Mesenchymal stem cell (in vitro differentiated cells and primary cell): ENCODE data around the gene ARHGEF25.

ENCODE experiments used
- DNase-seq: peaks from one replicate; pipeline ENCODE4 v3.0.0-alpha.2; 2013
- H2AFZ ChIP-seq: one replicate; pipeline ENCODE4 v1.6.1; 2013; ENCODE audit warnings: low read depth, mild to moderate bottlenecking, control low read depth, inconsistent platforms, low read length, moderate library complexity
- H2AK5ac ChIP-seq: 2 replicates; pipeline ENCODE4 v1.6.1; 2013; ENCODE audit warnings: low read length, moderate library complexity, mild to moderate bottlenecking, inconsistent platforms; ENCODE audit not compliant: severe bottlenecking
- H2BK120ac ChIP-seq: one replicate; pipeline ENCODE4 v1.6.1; 2013; ENCODE audit warnings: low read depth, mild to moderate bottlenecking, inconsistent platforms, low read length, moderate library complexity
- H2BK12ac ChIP-seq, 2 experiments: one replicate each; pipeline ENCODE4 v1.6.1; 2013; ENCODE audit warnings: inconsistent platforms in 2 of 2, low read length in 2 of 2, mild to moderate bottlenecking in 2 of 2, moderate library complexity in 2 of 2, control low read depth in 1 of 2
- H2BK15ac ChIP-seq: one replicate; pipeline ENCODE4 v1.6.1; 2013; ENCODE audit warnings: mild to moderate bottlenecking, low read depth, inconsistent platforms; ENCODE audit not compliant: poor library complexity, severe bottlenecking
- H2BK5ac ChIP-seq: 2 replicates; pipeline ENCODE4 v1.6.1; 2013; ENCODE audit warnings: low read depth, mild to moderate bottlenecking, low read length, control low read depth, inconsistent platforms; ENCODE audit not compliant: poor library complexity, severe bottlenecking
- H3K14ac ChIP-seq, 2 experiments: one replicate each; pipeline ENCODE4 v1.6.1; 2013; ENCODE audit warnings: inconsistent platforms in 2 of 2, low read length in 2 of 2, control low read depth in 1 of 2, mild to moderate bottlenecking in 1 of 2, moderate library complexity in 1 of 2
- H3K18ac ChIP-seq, 2 experiments: one replicate each; pipeline ENCODE4 v1.6.1; 2013; ENCODE audit warnings: inconsistent platforms in 2 of 2, low read length in 2 of 2, control low read depth in 1 of 2, low read depth in 1 of 2, mild to moderate bottlenecking in 1 of 2
- H3K23ac ChIP-seq, 2 experiments: one replicate each; pipeline ENCODE4 v1.6.1; 2013; ENCODE audit warnings: inconsistent platforms in 2 of 2, low read length in 2 of 2, mild to moderate bottlenecking in 2 of 2, moderate library complexity in 2 of 2, control low read depth in 1 of 2
- H3K27ac ChIP-seq: 2 replicates; pipeline ENCODE4 v1.5.1; 2013; ENCODE audit warnings: mild to moderate bottlenecking, moderate library complexity, low read length, control low read depth, inconsistent platforms; ENCODE audit not compliant: poor library complexity, severe bottlenecking
- H3K27me3 ChIP-seq, 2 experiments: 2 replicates each; pipeline versions ENCODE4 v1.6.1 to v1.7.0; 2013; ENCODE audit warnings: low read length in 2 of 2, mild to moderate bottlenecking in 2 of 2, moderate library complexity in 2 of 2, control low read depth in 1 of 2, inconsistent platforms in 1 of 2; ENCODE audit not compliant: control insufficient read depth in 1 of 2, insufficient read depth in 1 of 2
- H3K36me3 ChIP-seq, 2 experiments: 2 replicates each; pipeline versions ENCODE4 v1.6.1 to v1.7.0; 2013; ENCODE audit warnings: low read length in 2 of 2, control low read depth in 1 of 2, inconsistent platforms in 1 of 2, low read depth in 1 of 2, mild to moderate bottlenecking in 1 of 2; ENCODE audit not compliant: insufficient read depth in 2 of 2, control insufficient read depth in 1 of 2
- H3K4ac ChIP-seq, 2 experiments: one replicate each; pipeline ENCODE4 v1.6.1; 2013; ENCODE audit warnings: inconsistent platforms in 2 of 2, low read length in 2 of 2, mild to moderate bottlenecking in 2 of 2, moderate library complexity in 2 of 2, control low read depth in 1 of 2, low read depth in 1 of 2
- H3K4me1 ChIP-seq: 2 replicates; pipeline ENCODE4 v1.6.1; 2013; ENCODE audit warnings: low read depth, low read length, control low read depth; ENCODE audit not compliant: control insufficient read depth, insufficient read depth
- H3K4me2 ChIP-seq: 2 replicates; pipeline ENCODE4 v1.6.1; 2013; ENCODE audit warnings: low read length, mild to moderate bottlenecking, inconsistent platforms; ENCODE audit not compliant: poor library complexity, severe bottlenecking
- H3K4me3 ChIP-seq, 2 experiments: 2 replicates each; pipeline versions ENCODE4 v1.5.1 to v1.7.0; 2013; ENCODE audit warnings: low read length in 2 of 2, mild to moderate bottlenecking in 2 of 2, control low read depth in 1 of 2, low read depth in 1 of 2; ENCODE audit not compliant: insufficient read depth in 1 of 2
- H3K79me1 ChIP-seq: replicated peaks from 2 replicates; pipeline ENCODE4 v1.6.1; 2013; ENCODE audit warnings: mild to moderate bottlenecking, control low read depth, low read length, inconsistent platforms; ENCODE audit not compliant: poor library complexity, severe bottlenecking
- H3K9ac ChIP-seq: 2 replicates; pipeline ENCODE4 v1.7.0; 2013; ENCODE audit warnings: mild to moderate bottlenecking, low read length, moderate library complexity
- H3K9me3 ChIP-seq: 2 replicates; pipeline ENCODE4 v1.7.0; 2013; ENCODE audit warnings: mild to moderate bottlenecking, low read length; ENCODE audit not compliant: control insufficient read depth
- H4K8ac ChIP-seq: one replicate; pipeline ENCODE4 v1.6.1; 2013; ENCODE audit warnings: inconsistent platforms, mild to moderate bottlenecking, low read length, moderate library complexity
- H4K91ac ChIP-seq: one replicate; pipeline ENCODE4 v1.6.1; 2013; ENCODE audit warnings: mild to moderate bottlenecking, low read length, inconsistent platforms
- WGBS: methylation state at CpG from one replicate; pipeline ENCODE4 v1.1.7; 2013; ENCODE audit warnings: mixed read lengths; 5-methylcytosine and 5-hydroxymethylcytosine counted together

The ARHGEF25 gene

GRCh38 chr12:57583008-57583831 is 28.0 kb upstream of the ARHGEF25 start:
- peak; percentile 83 for DNase-seq
- Histone ChIP-seq H2BK120ac (no peak overlapping the region), H2BK15ac (no peak overlapping the region), H3K4me3 (no peak overlapping the region), H4K8ac (no peak overlapping the region), H3K18ac (no peak overlapping the region), H3K9me3 (no peaks in the 10 kb centered on the region), H3K79me1 (no peaks in the 10 kb centered on the region), H3K27ac (no peak overlapping the region), H3K14ac (no peak overlapping the region), H3K36me3 (peaks cover 0 to 11% of the 10 kb centered on the region in 2 experiments), H3K4me1 (no peaks in the 10 kb centered on the region), H3K27me3 (peaks cover 40 to 79% of the 10 kb centered on the region in 2 experiments), H2AK5ac (no peak overlapping the region), H3K23ac (no peak overlapping the region), H3K4me2 (no peak overlapping the region), H2AFZ (no peak overlapping the region), H4K91ac (no peak overlapping the region), H3K4ac (no peak overlapping the region), H2BK5ac (no peak overlapping the region), H3K9ac (no peak overlapping the region), H2BK12ac (no peak overlapping the region)
- 46% methylated on average over 13 of the region's 13 CpGs for WGBS

DNA sequence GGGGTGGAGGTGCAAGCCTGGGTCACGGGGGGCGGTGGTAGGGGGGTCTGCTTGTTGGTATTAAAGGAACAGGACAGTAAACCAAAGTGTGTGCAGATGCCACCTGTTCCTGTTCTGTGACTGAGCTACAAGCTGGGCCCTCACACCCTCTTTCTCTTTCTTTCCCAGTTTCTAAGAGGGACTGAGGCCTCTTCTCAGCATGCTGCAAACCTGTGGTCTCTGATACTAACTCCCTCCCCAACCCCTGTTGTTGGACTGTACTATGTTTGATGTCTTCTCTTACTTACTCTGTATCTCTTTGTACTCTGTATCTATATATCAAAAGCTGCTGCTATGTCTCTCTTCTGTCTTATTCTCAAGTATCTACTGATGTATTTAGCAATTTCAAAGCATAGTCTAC is 27.2 kb upstream of the ARHGEF25 start:
- Histone ChIP-seq H3K79me1 (no peaks in the 10 kb centered on the region), H2BK15ac (no peak overlapping the region), H4K91ac (no peak overlapping the region), H3K18ac (no peak overlapping the region), H3K14ac (no peak overlapping the region), H3K9me3 (no peaks in the 10 kb centered on the region), H3K27ac (no peak overlapping the region), H3K4ac (no peak overlapping the region), H2BK12ac (no peak overlapping the region), H2BK120ac (no peak overlapping the region), H2AK5ac (no peak overlapping the region), H3K4me3 (no peak overlapping the region), H3K4me1 (no peaks in the 10 kb centered on the region), H2AFZ (no peak overlapping the region), H4K8ac (no peak overlapping the region), H3K23ac (no peak overlapping the region), H3K4me2 (no peak overlapping the region), H3K27me3 (peaks cover 45 to 82% of the 10 kb centered on the region in 2 experiments), H2BK5ac (no peak overlapping the region), H3K36me3 (peaks cover 0 to 11% of the 10 kb centered on the region in 2 experiments), H3K9ac (no peak overlapping the region)
- WGBS: no CpG with 5 or more reads among the region's 2 CpGs
- DNase-seq: no peak

DNA sequence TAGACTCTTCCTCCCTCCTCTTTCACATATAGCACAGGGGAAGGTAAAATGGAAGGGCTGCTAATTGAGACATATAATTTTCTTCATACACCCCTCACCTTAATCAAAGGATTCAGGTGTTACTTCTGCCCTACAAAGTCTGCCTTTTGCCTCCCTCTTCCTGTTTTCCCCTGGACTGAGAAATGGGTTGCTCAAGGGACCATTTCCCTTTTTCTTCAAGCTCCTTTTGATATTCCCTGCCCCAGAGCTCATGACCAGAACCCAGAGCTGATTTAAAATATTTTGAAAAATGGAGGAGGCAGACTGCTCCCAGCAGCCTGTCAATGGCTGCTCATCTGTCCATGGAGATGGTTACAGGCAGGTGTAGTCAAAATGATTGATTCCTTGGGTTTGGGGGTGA is 26.5 kb upstream of the ARHGEF25 start:
- peaks cover 45 to 81% of the 10 kb centered on the region in 2 experiments for H3K27me3 ChIP-seq
- no peak overlapping the region for H3K14ac ChIP-seq
- H3K79me1 ChIP-seq: no peaks in the 10 kb centered on the region
- H2BK5ac ChIP-seq: no peak overlapping the region
- no peaks in the 10 kb centered on the region for H3K9me3 ChIP-seq
- H3K4ac ChIP-seq: no peak overlapping the region
- DNase-seq: no peak
- no peak overlapping the region for H3K9ac ChIP-seq
- no peak overlapping the region for H2AFZ ChIP-seq
- peaks cover 0 to 11% of the 10 kb centered on the region in 2 experiments for H3K36me3 ChIP-seq
- H2BK15ac ChIP-seq: no peak overlapping the region
- H3K27ac ChIP-seq: no peak overlapping the region
- H3K4me2 ChIP-seq: no peak overlapping the region
- no peaks in the 10 kb centered on the region for H3K4me1 ChIP-seq
- no peak overlapping the region for H4K91ac ChIP-seq
- no peak overlapping the region for H3K18ac ChIP-seq
- no peak overlapping the region for H3K4me3 ChIP-seq
- H2BK120ac ChIP-seq: no peak overlapping the region
- H2AK5ac ChIP-seq: no peak overlapping the region
- no peak overlapping the region for H4K8ac ChIP-seq
- no peak overlapping the region for H2BK12ac ChIP-seq
- H3K23ac ChIP-seq: no peak overlapping the region

GRCh38 chr12:57585156-57585555 is 26.1 kb upstream of the ARHGEF25 start:
- H2BK120ac ChIP-seq: no peak overlapping the region
- H3K27me3 ChIP-seq: peaks cover 45 to 82% of the 10 kb centered on the region in 2 experiments
- DNase-seq: no peak
- no peaks in the 10 kb centered on the region for H3K79me1 ChIP-seq
- H4K8ac ChIP-seq: peak overlapping the region; percentile 15
- H3K9me3 ChIP-seq: no peaks in the 10 kb centered on the region
- WGBS: 88% methylated on average over 2 of the region's 2 CpGs
- no peak overlapping the region for H2BK5ac ChIP-seq
- H3K9ac ChIP-seq: no peak overlapping the region
- H3K14ac ChIP-seq: no peak overlapping the region
- H2BK12ac ChIP-seq: no peak overlapping the region
- H3K4me3 ChIP-seq: no peak overlapping the region
- H2AFZ ChIP-seq: no peak overlapping the region
- H3K27ac ChIP-seq: no peak overlapping the region
- H3K4me2 ChIP-seq: no peak overlapping the region
- no peak overlapping the region for H3K4ac ChIP-seq
- H2BK15ac ChIP-seq: no peak overlapping the region
- no peak overlapping the region for H4K91ac ChIP-seq
- H3K18ac ChIP-seq: no peak overlapping the region
- peaks cover 0 to 11% of the 10 kb centered on the region in 2 experiments for H3K36me3 ChIP-seq
- H3K4me1 ChIP-seq: no peaks in the 10 kb centered on the region
- no peak overlapping the region for H3K23ac ChIP-seq
- H2AK5ac ChIP-seq: no peak overlapping the region
